CD4-positive, alpha-beta T cell treated with Interleukin-10 for 1 hour (primary cell): Measurements from ENCODE around the gene TLE4.
"Not testable (repeated sequence)": the region's sequence is repeated elsewhere in the genome, so short reads cannot be mapped to it uniquely, and the experiment has no call there.

Experiments used
- DNase-seq: peaks from one replicate; pipeline ENCODE4 v3.0.0-alpha.2; 2020

The TLE4 gene

DNA sequence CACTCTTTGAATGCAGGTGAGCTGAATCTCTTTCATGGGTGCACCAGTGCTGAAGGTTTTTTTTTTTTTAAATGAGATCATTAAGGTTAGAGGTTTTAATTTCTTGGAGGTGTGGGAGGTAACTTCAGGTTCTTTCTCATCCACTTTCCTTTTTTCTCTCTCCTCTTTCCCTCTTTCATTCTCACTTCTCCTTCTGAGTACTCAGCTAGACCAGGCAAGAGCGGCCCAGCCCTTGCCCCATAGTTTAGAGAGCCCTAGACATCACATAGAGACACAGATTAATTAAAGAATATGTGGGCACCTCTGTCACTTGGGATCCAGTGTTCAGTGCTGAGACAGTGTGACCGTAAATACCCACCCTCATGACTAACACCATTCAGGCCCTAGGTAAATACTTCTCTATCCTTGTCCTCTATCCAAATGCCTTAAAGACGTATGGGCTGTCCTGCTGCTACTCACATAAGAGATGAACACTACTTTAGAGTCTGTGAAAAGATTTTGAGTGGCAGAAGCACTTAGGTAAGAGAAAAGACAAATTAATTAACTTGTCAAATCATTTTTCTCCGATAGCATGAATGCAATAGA lies 174.1 kb downstream of the TLE4 start:
- DNase-seq: no peak

DNA sequence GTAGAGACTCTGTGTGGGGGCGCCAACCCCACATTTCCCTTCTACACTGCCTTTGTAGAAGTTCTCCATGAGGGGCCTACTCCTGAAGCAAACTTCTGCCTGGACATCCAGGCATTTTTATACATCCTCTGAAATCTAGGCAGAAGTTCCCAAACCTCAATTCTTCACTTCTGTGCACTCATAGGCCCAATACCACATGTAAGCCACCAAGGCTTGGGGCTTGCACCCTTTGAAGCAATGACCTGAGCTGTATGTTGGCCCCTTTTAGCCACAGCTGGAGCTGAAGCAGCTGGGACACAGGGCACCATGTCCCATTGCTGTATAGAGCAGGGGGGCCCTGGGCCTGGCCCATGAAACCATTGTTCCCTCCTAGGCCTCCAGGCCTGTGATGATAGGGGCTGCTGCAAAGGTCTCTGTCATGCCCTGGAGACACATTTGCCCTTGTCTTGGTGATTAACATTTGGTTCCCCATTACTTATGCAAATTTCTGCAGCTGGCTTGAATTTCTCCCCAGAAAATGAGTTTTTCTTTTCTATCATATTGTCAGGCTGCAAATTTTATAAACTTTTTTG lies 180.2 kb downstream of the TLE4 start:
- not testable (repeated sequence) for DNase-seq

DNA sequence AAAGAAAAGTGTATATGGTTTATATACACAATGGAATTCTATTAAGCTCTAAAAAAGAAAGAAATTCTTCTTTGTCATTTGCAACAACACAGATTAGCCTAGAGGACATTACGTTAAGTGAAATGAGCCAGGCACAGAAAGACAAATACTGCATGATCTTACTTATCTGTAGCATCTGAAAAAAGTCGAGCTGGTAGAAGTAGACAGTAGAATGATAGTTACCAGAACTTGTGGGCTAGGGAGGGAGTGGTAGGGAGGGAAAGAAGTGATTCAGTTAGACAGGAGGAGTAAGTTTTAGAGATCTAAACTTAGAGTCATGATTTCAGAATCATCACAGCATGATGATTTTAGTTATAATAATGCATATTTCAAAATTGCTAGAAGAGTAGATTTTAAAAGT lies 184.6 kb downstream of the TLE4 start:
- no peak for DNase-seq

DNA sequence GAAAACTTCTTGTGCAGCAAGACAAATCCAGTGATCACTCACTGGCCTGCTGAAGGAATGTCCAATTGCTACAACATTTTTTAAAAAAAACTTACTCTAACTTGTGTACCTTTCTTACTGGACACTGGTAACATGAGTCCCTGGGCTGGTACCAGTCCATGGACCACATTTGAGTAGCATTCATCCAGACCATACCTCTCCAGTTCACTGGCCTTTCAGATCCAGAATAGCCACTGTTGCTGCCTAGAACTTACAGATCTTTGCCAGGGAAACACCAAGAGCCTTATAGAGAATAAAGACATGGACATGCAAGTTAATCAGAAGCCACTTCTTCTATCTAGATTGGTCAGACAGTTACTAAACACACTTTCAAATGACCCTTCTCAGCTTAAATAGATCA lies 185.3 kb downstream of the TLE4 start:
- DNase-seq: no peak

DNA sequence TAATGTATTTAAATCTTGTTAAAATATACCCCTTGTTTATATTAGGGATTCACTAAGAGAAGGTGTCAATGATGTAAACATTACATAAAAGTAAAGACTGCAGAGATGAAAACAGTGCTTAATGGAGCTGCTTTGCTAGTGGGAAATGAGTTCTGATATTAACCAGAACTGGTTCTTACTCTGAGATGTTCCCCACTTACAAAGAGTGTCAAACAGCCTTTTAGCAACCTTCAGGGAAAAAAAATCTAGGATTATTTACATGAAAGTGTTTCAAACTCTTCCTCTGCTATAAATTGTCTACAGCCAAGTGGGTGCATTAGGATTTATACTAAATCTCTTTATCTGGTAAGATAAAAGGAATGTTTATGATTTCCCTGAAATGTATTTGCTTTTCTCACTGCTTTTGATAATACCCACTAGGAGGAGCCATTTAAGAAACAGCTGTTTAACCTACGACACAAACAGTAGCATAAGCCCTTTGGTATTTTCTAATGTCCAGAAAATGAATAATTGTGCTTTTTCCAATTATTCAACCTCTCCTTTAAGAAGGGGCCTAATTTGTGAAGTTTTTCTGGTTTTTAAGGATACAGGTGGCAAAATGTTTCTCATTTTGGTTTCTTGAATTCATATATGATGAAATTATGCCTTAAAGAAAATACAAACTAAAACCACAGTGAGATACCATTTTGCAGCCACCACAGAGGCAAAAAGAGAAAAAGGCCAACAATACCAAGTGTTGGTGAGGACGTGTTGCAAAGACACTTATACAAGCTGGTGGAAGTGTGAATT lies 186.3 kb downstream of the TLE4 start:
- DNase-seq: peak; percentile 13

DNA sequence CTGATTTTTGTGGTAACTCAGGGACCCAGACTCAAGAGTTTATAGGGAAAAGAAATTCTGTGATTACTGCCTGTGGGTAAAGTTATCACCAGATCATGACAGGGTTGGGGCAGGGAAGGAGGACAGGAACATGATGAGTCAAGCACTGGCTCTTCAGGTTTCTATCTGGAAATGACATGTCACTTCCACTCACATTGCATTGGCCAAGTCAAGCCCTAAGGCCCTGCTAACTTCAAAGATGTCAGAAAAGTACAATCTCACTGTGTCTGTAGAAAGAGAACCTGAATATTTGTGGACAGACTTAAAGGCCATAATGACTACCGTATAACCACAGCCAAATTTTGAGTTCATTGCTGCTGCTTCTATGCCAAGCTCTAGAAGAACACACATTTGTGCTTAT lies 187.7 kb downstream of the TLE4 start:
- no peak for DNase-seq

DNA sequence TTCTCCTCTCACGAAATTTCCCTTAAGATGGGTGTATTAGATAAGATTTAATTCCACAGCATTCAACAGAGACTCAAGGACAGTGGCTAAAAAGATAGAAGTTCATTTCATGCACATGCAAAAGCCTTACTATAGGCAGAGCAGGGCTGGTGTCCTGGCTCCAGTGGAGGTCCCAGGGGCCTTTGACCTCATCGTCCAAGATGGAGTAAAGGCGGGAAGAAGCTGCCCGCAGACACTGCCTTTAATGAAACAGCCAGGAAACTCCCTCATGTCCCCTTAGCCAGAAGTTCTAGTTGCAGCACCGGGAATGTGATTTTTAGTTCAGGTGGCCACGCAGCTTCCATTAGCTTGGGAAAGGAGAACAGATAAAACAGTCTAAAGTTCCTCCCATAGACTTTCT lies 190.3 kb downstream of the TLE4 start:
- DNase-seq: no peak

DNA sequence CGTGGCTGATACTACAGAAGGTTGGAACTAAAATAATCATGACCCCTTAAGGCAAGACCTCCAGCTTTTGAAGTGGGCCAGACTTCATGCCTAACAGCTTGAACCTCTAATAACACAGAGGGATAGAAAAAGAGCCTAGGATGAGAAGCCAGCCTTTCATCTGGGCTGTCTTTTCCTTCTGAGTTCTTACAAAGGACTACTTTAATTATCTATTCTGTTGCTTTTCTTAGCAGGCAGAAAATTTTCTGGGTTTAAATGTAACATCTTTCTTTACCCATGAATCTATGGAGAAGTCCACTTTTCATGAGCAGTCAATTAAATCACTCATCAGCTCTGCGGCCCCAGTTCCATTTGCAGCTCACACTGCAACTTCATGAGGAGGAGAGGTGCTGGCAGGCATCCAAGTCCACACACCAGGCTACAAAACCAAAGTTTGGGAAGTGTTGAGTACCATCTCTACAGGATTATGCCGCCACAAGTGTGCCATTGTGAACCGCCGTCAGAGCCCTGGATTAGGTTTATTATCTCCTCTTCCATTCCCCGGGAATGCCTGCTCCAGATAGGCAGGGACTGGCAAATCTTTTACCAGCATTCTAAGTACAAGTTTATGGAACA lies 192.0 kb downstream of the TLE4 start:
- no peak for DNase-seq

DNA sequence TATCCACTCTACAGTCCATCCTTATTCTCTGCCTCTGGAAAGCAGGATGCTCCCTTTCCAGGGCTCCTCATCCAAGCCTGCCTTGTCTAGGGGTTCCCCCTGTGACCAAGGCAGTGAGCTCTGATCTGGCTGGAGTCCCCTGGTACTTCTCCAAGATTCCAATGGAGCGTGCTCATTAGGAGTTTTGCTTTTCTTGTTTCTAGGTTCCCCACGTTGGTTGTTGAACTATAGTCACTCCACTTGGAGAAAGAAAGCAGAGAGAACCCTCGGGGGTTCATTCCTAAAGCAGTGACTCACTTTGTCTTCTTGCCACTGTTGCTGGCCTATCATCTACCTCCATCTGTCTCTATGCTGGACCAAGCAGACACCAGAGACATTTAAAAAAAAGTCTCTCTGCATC lies 192.6 kb downstream of the TLE4 start:
- DNase-seq: no peak

DNA sequence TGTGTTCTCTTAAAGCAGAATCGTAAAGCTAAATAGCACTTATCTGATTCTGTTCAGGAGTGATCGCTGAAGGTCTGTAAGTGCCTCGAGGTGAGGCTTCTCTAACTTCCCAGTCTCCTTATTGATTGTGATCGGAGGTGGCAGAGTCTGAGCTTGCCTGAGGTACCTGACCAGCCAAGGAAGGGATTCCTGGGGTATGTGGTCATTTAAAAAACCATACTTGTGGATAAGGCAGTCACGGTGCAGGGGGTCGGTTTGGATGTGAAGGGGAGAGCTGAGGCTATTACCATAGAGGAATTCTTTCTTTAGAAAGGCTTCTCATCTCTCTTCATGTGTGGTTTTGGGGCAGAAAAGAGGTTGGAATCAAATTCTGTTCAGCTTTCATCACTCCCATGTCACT lies 193.7 kb downstream of the TLE4 start:
- DNase-seq: no peak

DNA sequence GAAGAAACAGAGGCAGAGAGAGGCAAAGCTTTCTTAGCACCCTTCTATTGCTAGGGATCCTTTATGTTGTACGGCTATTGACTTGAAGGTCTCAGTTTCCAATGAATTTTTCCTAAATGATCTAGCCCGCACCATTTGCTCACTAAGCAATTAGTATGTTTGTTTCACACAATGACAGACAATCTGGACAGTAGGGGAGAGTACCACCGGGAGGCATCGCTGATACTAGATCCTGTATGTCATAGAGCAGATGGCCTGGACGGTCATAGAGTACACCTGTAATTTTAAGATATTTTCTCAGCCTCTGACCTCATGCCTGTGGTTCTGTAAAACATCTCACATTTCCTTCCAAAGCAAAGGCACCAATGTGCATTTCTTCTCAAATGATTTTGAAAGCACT lies 194.3 kb downstream of the TLE4 start:
- DNase-seq: no peak

DNA sequence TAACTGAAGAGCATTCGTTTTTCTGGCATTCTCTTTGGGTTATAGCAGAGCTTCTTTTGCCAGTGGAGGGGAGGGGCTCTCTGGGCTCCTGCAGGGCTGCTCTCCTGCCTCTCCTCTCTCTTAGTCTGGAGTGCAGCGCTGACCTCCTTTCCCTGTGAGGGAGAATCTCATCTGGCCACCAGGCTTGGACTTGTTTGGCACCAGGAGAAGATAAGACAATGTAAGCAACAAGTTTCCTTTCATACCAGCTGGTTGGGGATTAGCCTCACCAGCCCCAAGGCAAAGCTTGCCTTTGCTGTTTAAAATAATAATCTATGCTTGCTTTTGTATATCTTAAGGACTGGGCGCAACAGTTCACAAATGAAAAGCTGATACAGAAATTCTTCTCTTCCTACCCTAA lies 196.4 kb downstream of the TLE4 start:
- no peak for DNase-seq

DNA sequence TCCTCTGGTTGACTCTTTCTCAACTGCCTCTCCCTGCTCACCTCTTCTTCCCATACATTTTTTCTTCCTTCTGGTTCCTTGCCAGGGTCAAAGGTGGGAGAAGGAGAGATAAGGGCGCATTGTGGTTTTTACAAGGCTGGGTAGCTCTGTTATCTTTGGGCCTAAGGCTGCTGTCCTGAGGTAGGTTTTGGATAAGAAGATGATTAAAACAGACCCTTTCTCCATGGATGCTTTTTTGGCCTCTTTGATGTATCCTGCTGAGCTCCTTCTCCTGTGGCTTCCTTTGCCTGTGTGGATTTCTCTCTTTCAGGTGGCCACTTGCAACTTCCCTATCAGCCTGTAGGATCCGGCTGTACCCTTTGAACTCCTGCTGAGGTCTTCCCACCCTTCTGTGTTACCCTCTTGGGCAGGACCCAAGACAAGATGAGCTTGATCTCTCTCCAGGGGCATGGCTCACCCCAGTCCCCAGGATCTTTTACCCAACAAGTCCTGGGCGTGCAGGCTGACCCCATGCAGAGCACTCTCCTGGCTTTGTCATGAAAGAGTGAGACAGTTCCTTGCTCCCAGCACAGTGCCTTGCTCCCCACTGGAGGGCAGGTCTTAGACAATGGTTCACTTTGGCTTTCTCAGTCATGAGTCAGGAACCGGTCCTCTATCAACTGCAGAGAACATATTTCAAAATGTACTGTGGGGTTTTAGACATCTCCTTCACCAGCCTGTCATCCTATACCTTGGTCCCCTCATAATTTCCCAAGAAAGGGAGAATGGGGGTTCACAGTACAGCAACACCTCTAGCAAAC lies 197.9 kb downstream of the TLE4 start:
- DNase-seq: no peak

DNA sequence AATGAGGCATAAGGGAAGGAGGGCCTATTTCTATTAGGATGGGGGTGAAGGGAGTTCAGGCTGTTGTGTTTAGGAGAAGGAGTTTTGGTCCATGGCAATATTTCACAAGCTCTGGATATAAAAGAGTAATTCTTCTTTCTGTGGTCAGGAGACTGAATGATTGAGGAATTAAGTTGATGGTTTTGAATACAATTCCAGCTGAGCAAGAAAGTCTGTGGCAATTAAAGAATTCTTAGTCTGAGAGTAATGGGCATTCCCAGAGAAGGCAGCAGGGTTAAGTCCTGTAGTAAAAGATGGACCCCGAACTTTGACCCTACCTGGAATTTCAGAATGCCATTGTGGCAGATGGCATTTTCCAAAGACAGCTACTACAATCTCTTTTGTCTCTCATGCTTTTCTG lies 202.6 kb downstream of the TLE4 start:
- DNase-seq: no peak
